Stomach smooth muscle (tissue), 2 donors: ENCODE measurements around the gene CXXC5.

Source experiments
- H3K27ac ChIP-seq: one replicate; pipeline ENCODE4 v1.7.0; 2013; ENCODE audit warnings: mild to moderate bottlenecking, low read length, inconsistent platforms
- H3K27me3 ChIP-seq, 2 donors: one replicate each; pipeline ENCODE4 v1.7.0; 2013; ENCODE audit warnings: low read length in 2 of 2; ENCODE audit not compliant: insufficient read depth in 2 of 2, control insufficient read depth in 1 of 2
- H3K36me3 ChIP-seq, 2 donors: one replicate each; pipeline ENCODE4 v1.7.0; 2013; ENCODE audit warnings: low read length in 2 of 2; ENCODE audit not compliant: control insufficient read depth in 2 of 2, insufficient read depth in 2 of 2
- H3K4me1 ChIP-seq: one replicate; pipeline ENCODE4 v1.7.0; 2013; ENCODE audit warnings: low read length; ENCODE audit not compliant: control insufficient read depth, insufficient read depth
- H3K4me3 ChIP-seq, 2 donors: one replicate each; pipeline ENCODE4 v1.7.0; 2013; ENCODE audit warnings: low read length in 2 of 2
- H3K9ac ChIP-seq, 2 donors: one replicate each; pipeline ENCODE4 v1.7.0; 2013; ENCODE audit warnings: low read length in 2 of 2, mild to moderate bottlenecking in 1 of 2
- H3K9me3 ChIP-seq, 2 donors: one replicate each; pipeline ENCODE4 v1.7.0; 2013; ENCODE audit warnings: low read length in 2 of 2; ENCODE audit not compliant: control insufficient read depth in 2 of 2
- donor health status: healthy.
- donor health status: Pancreatic carcinoma.

CXXC5 gene

GRCh38 chr5:139645430-139645871, 2.7 kb upstream of the CXXC5 start:
- H3K9me3 ChIP-seq = no peaks in the 10 kb centered on the region
- no peak overlapping the region for H3K27ac ChIP-seq
- peaks cover 27% of the 10 kb centered on the region for H3K4me1 ChIP-seq
- H3K9ac ChIP-seq = no peak overlapping the region
- H3K27me3 ChIP-seq = no peaks in the 10 kb centered on the region
- H3K4me3 ChIP-seq = no peak overlapping the region
- H3K36me3 ChIP-seq = no peaks in the 10 kb centered on the region

GRCh38 chr5:139646111-139646510, 2.0 kb upstream of the CXXC5 start:
- H3K4me1 ChIP-seq = peaks cover 34% of the 10 kb centered on the region
- no peak overlapping the region for H3K9ac ChIP-seq
- no peaks in the 10 kb centered on the region for H3K9me3 ChIP-seq
- H3K36me3 ChIP-seq = no peaks in the 10 kb centered on the region
- H3K27ac ChIP-seq = no peak overlapping the region
- H3K27me3 ChIP-seq = no peaks in the 10 kb centered on the region
- H3K4me3 ChIP-seq = no peak overlapping the region

GRCh38 chr5:139646912-139647505, 1.1 kb upstream of the CXXC5 start:
- peak overlapping the region; percentile 62 to 66 for H3K4me3 ChIP-seq
- no peaks in the 10 kb centered on the region for H3K9me3 ChIP-seq
- H3K9ac ChIP-seq = no peak overlapping the region
- H3K36me3 ChIP-seq = no peaks in the 10 kb centered on the region
- no peak overlapping the region for H3K27ac ChIP-seq
- H3K4me1 ChIP-seq = peaks cover 40% of the 10 kb centered on the region
- H3K27me3 ChIP-seq = no peaks in the 10 kb centered on the region

GRCh38 chr5:139647506-139648204, 494 bp upstream of the CXXC5 start:
- H3K4me1 ChIP-seq = peaks cover 47% of the 10 kb centered on the region
- no peak overlapping the region for H3K27ac ChIP-seq

GRCh38 chr5:139649082-139649991, 1.2 kb downstream of the CXXC5 start:
- Histone ChIP-seq H3K9me3 (no peaks in the 10 kb centered on the region), H3K36me3 (no peaks in the 10 kb centered on the region), H3K4me3 (peak overlapping the region; percentile 68 to 82), H3K4me1 (peaks cover 63% of the 10 kb centered on the region), H3K9ac (peak overlapping the region; percentile 62 to 65), H3K27me3 (no peaks in the 10 kb centered on the region), H3K27ac (no peak overlapping the region)

More at GRCh38 chr5:139647506-139648204, 494 bp upstream of the CXXC5 start:
- H3K9me3 ChIP-seq = no peaks in the 10 kb centered on the region
- H3K27me3 ChIP-seq = no peaks in the 10 kb centered on the region
- H3K4me3 ChIP-seq = peak overlapping the region; percentile 0 to 66
- peak overlapping the region in 1 of 2 donors; percentile 40 for H3K9ac ChIP-seq
- no peaks in the 10 kb centered on the region for H3K36me3 ChIP-seq

- Histone ChIP-seq H3K36me3 (no peaks in the 10 kb centered on the region), H3K9ac (peak overlapping the region; percentile 55 to 65), H3K27ac (peak overlapping the region; percentile 90), H3K4me3 (peak overlapping the region; percentile 68 to 82), H3K9me3 (no peaks in the 10 kb centered on the region), H3K27me3 (no peaks in the 10 kb centered on the region), H3K4me1 (peaks cover 72% of the 10 kb centered on the region)
Observed at GRCh38 chr5:139650031-139650688, 2.0 kb downstream of the CXXC5 start.

- Histone ChIP-seq H3K4me1 (peaks cover 76% of the 10 kb centered on the region), H3K9me3 (no peaks in the 10 kb centered on the region), H3K36me3 (no peaks in the 10 kb centered on the region), H3K4me3 (peak overlapping the region; percentile 44 to 82), H3K9ac (peak overlapping the region; percentile 29 to 51), H3K27me3 (no peaks in the 10 kb centered on the region), H3K27ac (peak overlapping the region; percentile 90)
Observed at GRCh38 chr5:139650689-139651042, 2.5 kb downstream of the CXXC5 start.

GRCh38 chr5:139651043-139651834, 3.1 kb downstream of the CXXC5 start:
- no peaks in the 10 kb centered on the region for H3K36me3 ChIP-seq
- H3K4me1 ChIP-seq = peaks cover 82% of the 10 kb centered on the region
- H3K4me3 ChIP-seq = peak overlapping the region; percentile 44 to 82
- no peak overlapping the region for H3K9ac ChIP-seq
- no peaks in the 10 kb centered on the region for H3K27me3 ChIP-seq
- H3K9me3 ChIP-seq = no peaks in the 10 kb centered on the region
- peak overlapping the region; percentile 90 for H3K27ac ChIP-seq

GRCh38 chr5:139651853-139652787, 4.0 kb downstream of the CXXC5 start:
- peaks cover 82% of the 10 kb centered on the region for H3K4me1 ChIP-seq
- H3K9ac ChIP-seq = peak overlapping the region; percentile 36 to 47
- no peaks in the 10 kb centered on the region for H3K9me3 ChIP-seq
- peak overlapping the region; percentile 2 to 62 for H3K4me3 ChIP-seq
- H3K27me3 ChIP-seq = no peaks in the 10 kb centered on the region
- H3K36me3 ChIP-seq = no peaks in the 10 kb centered on the region
- peak overlapping the region; percentile 90 for H3K27ac ChIP-seq
